HG03378 (cell line): ENCODE measurements around the gene TFF1.

Experiments used
- ATAC-seq: cut with Tn5 transposase; IDR thresholded peaks from one replicate; pipeline ENCODE4 v1.9.1; 2021; ENCODE audit warnings: mild to moderate bottlenecking, moderate library complexity; ENCODE audit not compliant: unreplicated experiment

TFF1 gene

DNA sequence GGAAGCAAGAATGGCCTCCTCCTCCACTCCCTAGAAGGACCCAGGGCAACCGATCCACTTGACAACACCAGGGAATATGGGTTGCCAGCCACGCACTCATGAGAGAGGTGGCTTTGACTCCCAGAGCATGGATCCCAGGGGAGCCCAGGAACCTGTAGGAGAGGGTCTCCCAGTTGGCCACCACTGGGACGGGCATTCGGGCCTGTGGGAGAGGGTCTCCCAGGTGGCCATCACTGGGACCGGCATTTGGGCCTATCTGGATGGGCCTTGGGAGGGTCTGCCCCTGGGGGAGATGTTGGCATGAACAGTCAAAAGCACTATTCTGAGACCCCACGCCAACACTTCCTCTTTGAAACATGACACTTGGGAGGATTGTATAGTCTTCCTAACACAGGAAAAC lies 565 bp downstream of the TFF1 start:
- no peak for ATAC-seq

DNA sequence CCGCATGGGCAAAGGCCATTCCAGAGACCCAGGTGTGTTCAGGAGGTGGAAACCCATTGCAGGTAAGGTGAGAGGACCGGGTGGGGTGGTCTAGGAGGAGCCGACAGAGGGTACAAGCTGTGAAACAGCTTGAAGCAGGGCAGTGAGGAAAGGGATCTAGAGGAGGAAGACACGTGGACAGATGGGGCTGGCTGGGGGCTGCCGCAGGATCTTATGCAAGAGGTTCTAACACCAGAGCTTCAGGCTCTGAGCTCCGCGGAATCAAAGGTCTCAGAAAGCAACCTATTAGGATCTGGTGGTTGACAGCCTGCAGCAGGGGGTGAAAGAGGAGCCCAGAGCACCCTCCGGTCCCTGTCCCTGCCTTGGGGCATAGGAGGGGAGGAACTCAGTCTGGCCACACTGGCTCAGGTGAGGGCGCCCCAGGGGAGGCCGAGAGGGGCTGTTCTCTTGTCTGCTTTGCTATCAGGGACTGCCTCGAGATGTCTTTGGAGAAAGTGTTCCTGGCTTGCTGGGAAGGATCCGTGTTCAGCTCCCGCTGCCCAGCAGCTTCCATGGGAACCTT lies 1.9 kb downstream of the TFF1 start:
- ATAC-seq = no peak

DNA sequence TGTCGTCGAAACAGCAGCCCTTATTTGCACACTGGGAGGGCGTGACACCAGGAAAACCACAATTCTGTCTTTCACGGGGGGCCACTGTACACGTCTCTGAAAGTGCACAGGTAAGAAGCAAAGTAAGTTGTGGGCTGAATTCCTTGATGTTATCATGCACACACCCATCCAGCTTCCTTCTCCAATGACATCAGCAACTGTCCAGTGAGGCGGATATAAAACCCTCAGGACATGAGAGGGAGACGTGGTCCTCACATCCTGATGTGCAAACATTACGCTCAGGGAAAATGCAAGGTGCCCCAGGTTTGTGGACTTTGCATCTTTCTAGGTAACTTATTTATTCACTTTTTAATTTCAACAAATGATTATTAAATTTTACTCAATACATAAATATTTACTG lies 3.0 kb downstream of the TFF1 start:
- no peak for ATAC-seq

DNA sequence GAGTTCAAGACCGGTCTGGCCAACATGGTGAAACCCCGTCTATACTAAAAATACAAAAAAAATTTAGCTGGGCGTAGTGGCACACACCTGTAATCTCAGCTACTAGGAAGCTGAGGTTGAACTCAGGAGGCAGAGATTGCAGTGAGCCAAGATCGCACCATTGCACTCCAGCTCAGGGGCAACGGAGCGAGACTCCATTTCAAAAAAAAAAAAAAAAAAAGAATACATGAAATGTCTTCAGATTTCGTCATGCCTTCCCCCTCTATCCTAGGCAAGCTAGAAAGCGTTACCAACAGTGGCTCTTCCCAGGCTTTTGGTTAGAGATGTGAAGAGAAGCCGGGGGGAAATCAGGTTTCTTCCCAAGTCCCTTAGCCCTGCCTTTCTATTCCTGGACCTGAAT lies 3.6 kb downstream of the TFF1 start:
- no peak for ATAC-seq

DNA sequence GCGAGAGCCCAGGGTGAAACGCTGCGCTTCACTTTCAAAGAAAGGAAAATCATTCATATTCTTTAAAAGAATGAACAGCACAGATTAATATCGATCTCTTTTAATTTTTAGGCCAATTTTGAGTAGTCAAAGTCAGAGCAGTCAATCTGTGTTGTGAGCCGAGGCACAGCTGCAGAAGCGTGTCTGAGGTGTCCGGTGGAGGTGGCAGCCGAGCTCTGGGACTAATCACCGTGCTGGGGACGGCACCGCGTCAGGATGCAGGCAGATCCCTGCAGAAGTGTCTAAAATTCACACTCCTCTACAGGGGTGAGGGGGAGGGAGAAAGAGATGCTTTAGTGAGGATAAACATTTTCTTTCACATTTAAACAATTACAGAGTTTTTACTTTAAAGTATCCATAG lies 4.1 kb downstream of the TFF1 start:
- no peak for ATAC-seq

DNA sequence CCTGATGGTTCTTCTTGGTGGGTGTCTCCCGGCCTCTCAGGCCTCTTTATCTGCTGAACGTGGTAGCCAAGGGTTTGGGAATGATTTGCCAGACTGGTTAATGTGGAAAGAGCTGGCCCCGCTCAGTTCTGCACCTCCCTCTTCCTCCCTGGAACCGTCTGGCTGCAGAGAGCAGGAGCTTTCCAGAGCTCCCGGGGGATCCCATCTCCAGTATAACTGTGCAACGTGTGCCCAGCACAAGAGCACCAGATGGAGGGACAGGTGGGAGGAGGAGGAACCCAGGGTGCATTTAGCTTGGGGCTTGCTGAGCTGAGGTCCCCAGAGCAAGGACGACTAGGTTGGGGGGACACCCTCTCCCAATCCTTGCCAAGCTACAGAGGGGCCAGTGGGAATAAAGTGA lies 5.0 kb downstream of the TFF1 start:
- no peak for ATAC-seq

DNA sequence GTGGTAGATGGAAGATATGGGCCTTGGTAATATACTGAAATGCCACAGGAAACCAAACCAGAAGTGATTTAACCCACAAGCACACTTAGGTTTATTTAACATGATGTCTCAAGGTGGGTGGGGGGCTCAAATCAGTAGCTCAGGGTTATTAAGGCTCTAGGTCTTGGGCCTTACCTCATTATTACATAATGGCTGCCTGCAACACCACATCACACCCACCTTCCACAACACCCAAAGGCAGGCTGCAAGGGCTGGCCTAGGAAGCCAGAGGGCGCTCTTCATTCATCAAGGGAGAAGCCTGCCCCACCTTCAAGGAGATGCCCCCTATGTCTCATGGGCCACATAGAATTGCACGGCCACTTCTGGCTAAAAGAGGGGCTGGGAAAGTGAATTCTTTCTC lies 6.0 kb downstream of the TFF1 start:
- ATAC-seq = no peak

DNA sequence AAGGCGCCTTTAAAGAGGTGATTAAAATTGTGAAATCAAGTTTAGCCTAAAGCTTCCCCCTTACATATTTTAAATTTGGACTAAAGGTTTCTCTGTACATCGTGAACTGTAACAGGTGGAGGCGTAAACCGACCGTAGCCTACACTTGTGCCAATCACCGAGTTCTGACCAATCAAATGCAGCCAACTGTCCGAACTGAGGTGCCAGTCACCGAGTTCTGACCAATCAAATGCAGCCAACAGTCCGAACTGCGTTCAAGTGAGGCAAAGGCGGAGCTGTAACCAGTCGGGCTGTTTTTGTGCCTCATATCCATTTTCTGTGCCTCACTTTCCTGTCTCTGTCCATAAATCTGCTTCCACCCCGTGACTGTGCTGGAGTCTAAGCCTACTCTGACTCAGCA lies 7.4 kb downstream of the TFF1 start:
- ATAC-seq = no peak

DNA sequence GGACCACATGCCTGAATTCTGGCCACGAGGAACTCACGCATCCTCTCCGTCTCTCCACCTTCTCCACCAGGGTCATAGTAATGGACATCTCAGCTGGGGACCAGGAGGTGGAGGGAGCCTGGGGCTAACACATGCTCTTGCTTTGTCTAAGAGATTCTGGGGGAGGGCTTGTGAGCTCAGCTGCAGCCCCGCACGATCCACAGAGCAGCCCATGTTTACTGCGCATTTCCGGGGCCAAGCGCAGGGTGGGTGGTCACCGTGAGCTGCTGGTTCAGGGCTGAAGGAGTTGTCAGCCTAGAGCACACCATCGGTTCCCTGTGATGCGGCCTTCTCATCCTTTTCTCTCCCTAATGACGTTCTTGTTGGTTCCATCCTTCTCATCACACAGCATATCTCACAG lies 8.1 kb downstream of the TFF1 start:
- ATAC-seq = no peak

DNA sequence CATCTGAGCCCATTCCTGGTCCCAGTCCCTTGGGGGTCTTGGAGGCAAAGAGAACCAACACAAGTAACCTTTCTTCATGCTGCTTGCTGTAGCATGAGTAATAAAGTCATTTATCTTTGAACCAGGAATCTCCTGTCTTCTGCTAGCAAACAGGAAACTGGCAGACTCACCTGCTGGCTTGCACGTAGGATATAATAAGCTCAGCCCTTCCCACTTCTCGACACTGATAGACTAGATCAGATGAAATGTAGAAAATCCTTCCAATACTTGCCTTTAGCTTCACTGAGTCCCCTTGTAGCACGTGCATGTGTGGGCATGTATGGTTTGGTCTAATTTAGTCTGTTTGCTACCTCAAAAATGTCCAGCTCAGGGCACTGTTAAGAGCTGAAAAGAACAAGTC lies 9.0 kb downstream of the TFF1 start:
- no peak for ATAC-seq

DNA sequence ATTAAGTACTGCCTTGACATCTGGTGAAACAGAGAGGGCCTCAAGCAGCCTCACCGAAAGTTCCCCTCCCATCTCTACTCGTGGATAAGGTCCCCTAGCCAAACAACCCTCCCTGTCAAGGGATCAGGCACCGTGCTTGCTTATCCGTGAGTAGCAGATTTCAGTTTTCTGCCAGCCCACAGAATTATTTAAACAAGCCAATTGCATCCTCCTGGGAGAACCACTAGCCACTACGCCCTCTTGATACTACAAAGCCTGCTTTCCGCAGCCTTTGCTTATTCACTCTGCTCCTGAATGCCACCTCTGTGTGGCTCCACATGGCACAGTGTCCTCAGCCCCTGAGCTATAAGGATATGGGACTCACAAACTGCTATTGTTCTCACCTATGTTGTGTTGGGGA lies 9.7 kb downstream of the TFF1 start:
- no peak for ATAC-seq

DNA sequence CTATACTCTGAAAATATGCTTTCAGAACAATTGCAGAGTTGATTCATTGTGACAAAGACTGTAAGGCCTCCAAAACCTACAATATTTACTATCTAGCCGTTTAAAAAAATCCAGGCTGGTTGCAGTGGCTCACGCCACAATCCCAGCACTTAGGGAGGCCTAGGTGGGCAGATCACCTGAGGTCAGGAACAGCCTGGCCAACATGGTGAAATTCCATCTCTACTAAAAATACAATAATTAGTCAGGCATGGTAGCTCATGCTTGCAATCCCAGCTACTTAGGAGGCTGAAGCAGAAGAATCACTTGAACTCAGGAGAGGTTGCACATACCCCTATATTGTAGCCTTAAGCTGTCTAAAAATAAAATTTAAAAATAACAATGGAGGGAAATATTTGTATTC lies 10.3 kb downstream of the TFF1 start:
- ATAC-seq = no peak

DNA sequence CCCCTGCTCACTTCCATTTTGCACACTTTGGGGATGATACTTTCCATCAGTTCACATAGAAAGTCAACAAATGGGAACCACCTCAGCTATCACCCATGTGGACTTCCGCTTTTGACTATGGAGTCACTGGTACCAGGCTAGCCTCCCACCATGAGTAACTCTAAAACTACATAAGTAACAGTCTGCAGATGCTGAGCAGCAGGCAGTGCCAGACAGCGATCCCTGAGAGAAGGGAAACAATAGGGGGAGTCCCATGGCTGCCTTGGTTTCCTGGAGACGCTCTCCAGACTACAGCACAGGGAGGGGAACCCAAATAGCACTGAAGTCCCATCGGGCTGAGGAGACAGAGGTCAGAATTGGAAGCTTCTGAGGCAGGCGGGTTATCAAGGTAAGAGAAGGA lies 12.7 kb downstream of the TFF1 start:
- no peak for ATAC-seq

DNA sequence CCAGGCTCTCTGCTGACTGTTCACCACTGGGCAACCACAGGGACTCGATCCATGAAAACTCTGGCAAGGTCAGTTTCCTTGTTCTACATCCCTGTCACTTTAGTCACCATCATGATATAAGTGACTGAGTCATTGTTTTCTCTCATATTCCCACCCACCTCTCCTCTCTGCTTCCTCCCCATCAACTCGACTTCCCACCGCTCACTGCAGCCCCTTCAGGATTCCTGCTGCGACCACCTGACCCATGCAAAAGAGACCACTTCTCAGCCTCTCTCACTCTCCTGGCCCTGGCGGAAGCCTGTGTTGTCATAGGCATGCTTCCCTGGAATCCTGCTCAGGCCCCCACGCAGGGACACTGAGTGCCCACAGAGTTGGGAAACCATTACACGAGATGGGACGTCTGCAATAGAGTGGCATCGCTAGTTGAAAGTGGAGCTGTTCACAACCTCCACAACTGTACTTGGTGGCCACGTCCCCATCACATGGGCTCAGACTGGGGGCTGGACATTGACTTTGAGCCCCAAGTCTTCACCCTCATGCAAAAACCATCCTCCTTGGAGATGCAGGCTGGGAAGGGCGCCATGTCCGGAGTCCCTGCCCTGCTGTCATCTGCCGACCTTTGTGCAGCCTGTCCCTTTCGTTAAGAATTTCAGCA lies 13.8 kb downstream of the TFF1 start:
- no peak for ATAC-seq

DNA sequence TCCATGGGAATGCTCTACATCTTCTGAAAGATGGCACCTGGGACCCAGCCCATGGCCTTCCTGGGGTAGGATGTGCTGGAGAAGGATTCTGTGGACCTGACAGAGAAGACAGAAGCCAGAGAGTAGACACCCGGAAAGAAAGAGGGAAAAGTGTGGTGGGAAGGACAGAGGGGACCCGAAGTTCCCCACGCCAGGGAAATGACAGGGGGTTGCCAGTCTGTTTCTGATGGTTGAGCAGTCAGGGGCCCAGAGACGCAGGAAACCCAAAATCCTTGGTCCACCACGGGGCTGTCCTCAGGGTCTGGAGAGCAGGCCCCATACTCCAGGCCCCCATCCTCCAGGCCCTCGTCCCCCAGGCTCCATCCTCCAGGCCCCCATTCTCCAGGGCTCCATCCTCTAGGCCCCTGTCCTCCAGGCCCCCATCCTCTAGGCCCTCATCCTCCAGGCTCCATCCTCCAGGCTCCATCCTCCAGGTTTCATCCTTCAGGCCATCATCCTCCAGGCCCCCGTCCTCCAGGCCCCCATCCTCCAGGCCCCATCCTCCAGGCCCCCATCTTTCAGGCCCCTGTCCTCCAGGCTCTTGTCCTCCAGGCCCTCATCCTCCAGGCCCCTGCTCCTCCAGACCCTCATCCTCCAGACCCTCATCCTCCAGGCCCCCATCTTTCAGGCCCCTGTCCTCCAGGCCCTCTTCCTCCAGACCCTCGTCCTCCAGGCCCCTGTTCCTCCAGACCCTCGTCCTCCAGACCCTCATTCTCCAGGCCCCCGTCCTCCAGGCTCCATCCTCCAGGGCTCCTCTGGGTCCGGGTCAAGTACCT lies 14.5 kb downstream of the TFF1 start:
- ATAC-seq = no peak

DNA sequence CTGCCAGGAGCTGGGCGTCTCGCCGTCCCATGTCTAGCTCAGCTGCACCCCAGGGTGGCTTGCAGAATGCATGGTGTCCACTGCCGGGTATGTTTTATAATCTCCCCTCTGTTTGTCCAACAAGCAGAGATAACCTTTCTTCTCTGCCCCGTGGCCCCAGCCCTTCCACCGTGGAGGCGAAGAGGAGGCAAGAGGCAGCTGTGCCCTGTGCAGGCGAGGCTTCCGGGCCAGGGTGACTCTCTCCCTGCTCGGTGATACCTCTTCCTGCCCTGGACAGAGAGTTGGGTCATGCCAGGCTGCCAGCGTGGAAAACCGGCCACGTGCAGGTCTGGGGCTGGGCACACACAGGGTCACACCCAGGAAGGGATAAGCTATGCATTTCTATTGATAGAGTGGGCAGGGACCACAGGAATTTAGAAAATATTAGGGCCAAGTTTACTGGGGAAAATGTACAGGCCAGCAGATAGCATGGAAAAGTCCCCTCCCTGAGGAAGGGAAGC lies 15.4 kb downstream of the TFF1 start, which contains the start of gene TFF2:
Gene TFF2 (minus strand): TSS at position 68 of the 500 bp plus-strand sequence. CDS start 37 bp downstream, at position 31.
- ATAC-seq = no peak

DNA sequence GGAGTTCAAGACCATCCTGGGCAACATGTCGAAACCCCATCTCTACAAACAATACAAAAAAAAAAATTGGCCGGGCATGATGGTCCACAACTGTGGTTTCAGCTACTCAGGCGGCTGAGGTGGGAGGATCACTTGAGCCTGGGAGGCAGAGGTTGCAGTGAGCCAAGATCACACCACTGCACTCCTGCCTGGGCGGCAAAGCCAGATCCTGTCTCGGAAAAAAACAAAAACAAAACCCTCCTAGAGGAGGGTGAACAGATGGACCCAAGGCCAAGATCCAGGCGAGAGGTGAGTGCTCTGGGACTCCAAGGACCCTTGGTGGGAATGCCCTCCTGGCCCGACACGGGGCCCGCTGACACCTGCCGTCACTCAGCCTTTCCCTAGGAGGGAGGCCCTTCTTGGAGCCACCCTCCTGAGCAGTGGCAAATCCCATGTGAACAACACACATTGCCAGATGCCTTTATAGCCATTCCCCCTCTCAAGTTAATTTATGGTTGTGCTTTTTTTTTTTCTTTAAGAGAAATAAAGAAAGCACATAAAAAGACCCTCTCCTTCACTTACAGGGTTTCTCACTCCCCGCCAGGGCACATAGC lies 15.9 kb downstream of the TFF1 start:
- ATAC-seq = no peak

DNA sequence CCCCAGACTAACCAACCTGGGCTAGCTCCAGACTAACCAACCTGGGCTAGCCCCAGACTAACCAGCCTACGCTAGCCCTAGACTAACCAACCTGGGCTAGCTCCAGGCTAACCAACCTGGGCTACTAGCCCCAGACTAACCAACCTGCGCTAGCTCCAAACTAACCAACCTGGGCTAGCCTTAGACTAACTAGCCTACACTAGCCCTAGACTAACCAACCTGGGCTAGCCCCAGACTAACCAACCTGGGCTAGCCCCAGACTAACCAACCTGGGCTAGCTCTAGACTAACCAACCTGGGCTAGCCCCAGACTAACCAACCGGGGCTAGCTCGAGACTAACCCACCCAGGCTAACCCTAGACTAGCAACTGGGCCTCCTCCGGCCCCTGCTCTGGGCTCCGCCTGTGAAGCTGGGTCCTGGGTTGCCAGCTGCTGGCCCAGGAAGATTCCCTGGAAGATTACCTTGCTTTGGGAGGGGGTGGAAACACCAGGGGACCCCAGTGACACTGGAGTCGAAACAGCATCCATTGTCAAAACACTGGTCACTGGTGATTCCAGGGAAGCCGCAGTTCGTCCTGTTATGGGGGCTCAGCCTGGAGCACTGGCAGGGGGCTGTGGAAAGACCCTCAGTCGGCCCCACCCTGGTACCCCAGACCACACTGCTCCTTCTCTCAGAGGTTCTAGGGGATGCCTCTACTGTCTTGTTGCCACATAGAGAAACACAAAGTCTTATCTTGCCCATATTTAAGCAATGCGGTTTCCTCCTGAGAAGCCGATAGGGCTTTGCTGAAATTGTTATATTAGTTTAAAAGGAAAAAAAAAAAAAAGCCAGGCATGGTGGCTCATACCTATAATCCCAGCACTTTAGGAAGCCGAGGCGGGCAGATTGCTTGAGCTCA lies 16.7 kb downstream of the TFF1 start:
- ATAC-seq = no peak

DNA sequence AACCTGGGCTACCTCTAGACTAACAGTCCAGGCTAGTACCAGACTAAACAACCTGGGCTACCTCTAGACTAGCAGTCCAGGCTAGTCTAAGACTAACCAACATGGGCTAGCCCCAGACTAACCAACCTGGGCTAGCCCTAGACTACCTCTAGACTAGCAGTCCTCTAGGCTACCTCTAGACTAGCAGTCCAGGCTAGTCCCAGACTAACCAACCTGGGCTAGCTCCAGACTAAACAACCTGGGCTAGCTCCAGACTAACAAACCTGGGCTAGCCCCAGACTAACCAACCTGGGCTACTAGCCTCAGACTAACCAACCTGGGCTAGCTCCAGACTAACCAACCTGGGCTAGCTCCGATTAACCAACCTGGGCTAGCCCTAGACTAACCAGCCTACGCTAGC lies 17.6 kb downstream of the TFF1 start:
- no peak for ATAC-seq

DNA sequence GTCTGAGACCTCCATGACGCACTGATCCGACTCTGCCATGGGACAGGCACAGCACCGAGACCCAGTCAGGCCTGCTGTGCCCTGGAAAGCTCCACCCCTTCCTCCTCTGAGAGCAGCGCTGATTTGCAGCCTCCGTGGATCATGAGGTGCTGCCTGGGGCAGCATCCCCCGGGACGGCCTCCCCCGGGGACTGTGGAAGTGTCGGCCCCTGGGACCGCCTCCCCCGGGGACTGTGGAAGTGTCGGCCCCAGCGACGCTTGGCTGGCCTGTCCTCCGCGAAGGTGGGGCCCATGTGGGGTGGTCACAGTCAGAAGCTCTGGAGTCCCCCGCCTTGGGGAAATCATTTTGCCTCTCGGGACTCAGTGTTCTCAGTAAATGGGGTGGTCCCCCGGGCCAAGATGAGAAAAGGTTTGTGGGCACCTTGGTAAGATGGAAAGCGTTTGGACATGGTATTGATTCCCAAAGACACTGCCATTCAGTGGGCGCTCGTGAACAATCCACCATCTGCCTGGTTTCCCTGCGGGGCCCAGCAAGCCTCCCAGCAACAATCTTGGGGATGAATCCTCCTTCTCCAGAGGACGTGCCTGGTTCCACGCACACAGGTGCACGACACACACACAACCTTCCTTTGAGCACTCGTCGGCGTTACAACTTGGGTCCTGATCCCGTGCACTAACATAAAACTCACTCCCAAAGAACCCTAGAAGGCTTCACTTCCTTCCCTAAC lies 18.6 kb downstream of the TFF1 start:
- no peak for ATAC-seq
